GM12878 (cell line): Measurements from ENCODE around the gene HORMAD2. TPM values are rescaled to one million over a fixed set of nuclear protein-coding genes. Genes with fewer than 3 reads are reported as not detected.

Experiments
- ATAC-seq: fragments of 200-7000 bp; cut with Tn5 transposase; 3 replicates; pipeline ENCODE4 v1.9.1; 2020; ENCODE audit warnings: mild to moderate bottlenecking, moderate library complexity
- BruUV-seq: library from RNA; stranded (reverse); fragments of 400-500 nt; replicated peaks from 2 replicates; lab custom pipeline; 2021; lab: Mats Ljungman, UMichigan
- CTCF ChIA-PET: fragments of 300-600 bp; sonication (Branson Sonifier 250); formaldehyde crosslinking; extraction: SDS; loops from one replicate; lab custom pipeline; 2021; ENCODE audit warnings: inconsistent platforms; lab: Yijun Ruan, JAX
- POLR2A ChIA-PET: fragments of 350-600 bp; formaldehyde crosslinking; extraction: SDS; loops from one replicate; lab custom pipeline; 2021; ENCODE audit warnings: inconsistent platforms; lab: Charles Lee
- RAD21 ChIA-PET: fragments of 300-600 bp; sonication (Branson Sonifier 250); formaldehyde crosslinking; loops from one replicate; lab custom pipeline; 2023; ENCODE audit warnings: antibody characterized with exemption; ENCODE audit not compliant: unreplicated experiment; lab: Charles Lee
- SMC1A ChIA-PET: fragments of 300-600 bp; sonication (Branson Sonifier 250); formaldehyde crosslinking; loops from one replicate; lab custom pipeline; 2023; ENCODE audit not compliant: unreplicated experiment, uncharacterized antibody; lab: Charles Lee
- DNase-seq: peaks from one replicate; pipeline ENCODE4 v3.0.0-alpha.2; 2011; ENCODE audit warnings: low read depth, low spot score
- FAIRE-seq: peaks from 3 replicates; lab custom pipeline; 2011; peaks lifted over from hg19 to GRCh38; lab: Jason Lieb, UNC
- H2AFZ ChIP-seq: 2 replicates; pipeline ENCODE4 v1.6.0; 2011; ENCODE audit warnings: low read depth, low read length, control low read depth; ENCODE audit not compliant: control insufficient read depth
- H3K27ac ChIP-seq: 2 replicates; pipeline ENCODE4 v1.5.1; 2011; ENCODE audit warnings: control low read depth; ENCODE audit not compliant: control insufficient read depth, insufficient read depth
- H3K27me3 ChIP-seq, 2 experiments: replicated peaks in 1 of 2; 2 replicates each; pipeline versions ENCODE4 v1.6.0 to v1.6.1; 2011; ENCODE audit warnings: low read length in 1 of 2; ENCODE audit not compliant: control insufficient read depth in 2 of 2, insufficient read depth in 2 of 2
- H3K36me3 ChIP-seq, 2 experiments: 2 replicates each; pipeline ENCODE4 v1.5.1; 2011; ENCODE audit warnings: low read length in 1 of 2; ENCODE audit not compliant: control insufficient read depth in 2 of 2, insufficient read depth in 2 of 2
- H3K4me1 ChIP-seq: 2 replicates; pipeline ENCODE4 v1.6.1; 2011; ENCODE audit warnings: mild to moderate bottlenecking, low read length, moderate library complexity, mixed read lengths; ENCODE audit not compliant: control insufficient read depth, insufficient read depth
- H3K4me2 ChIP-seq: 2 replicates; pipeline ENCODE4 v1.6.0; 2011; ENCODE audit warnings: control low read depth; ENCODE audit not compliant: control insufficient read depth, insufficient read depth
- H3K4me3 ChIP-seq: fragments of 200-600 bp; sonication (generic); 2 replicates; pipeline ENCODE4 v1.5.1; 2016
- H3K79me2 ChIP-seq: 2 replicates; pipeline ENCODE4 v1.6.0; 2011; ENCODE audit warnings: low read length; ENCODE audit not compliant: control insufficient read depth, insufficient read depth
- H3K9ac ChIP-seq: 2 replicates; pipeline ENCODE4 v1.8.0; 2011; ENCODE audit warnings: low read length, control low read depth, mixed read lengths; ENCODE audit not compliant: control insufficient read depth, insufficient read depth
- H3K9me3 ChIP-seq: replicated peaks from 3 replicates; pipeline ENCODE4 v1.5.1; 2011; ENCODE audit warnings: mild to moderate bottlenecking, low read length; ENCODE audit not compliant: control insufficient read depth, insufficient read depth
- H4K20me1 ChIP-seq: 2 replicates; pipeline ENCODE4 v1.6.0; 2011; ENCODE audit not compliant: control insufficient read depth, insufficient read depth
- ASH2L ChIP-seq: fragments of 300-600, 200-600 bp; sonication (generic); IDR thresholded peaks from 2 replicates; pipeline ENCODE4 v1.6.1; 2017; ENCODE audit warnings: low read depth, mild to moderate bottlenecking, borderline replicate concordance
- ATF7 ChIP-seq: fragments of 450-650 bp; IDR thresholded peaks from 2 replicates; pipeline ENCODE4 v1.6.1; 2016; ENCODE audit warnings: low read depth, mild to moderate bottlenecking
- CTCF ChIP-seq, 3 experiments: IDR thresholded peaks in 2 of 3; conservative IDR thresholded peaks in 1 of 3; 2 replicates each; pipeline ENCODE4 v1.5.1; 2011; ENCODE audit warnings: low read depth in 3 of 3, low read length in 3 of 3, mild to moderate bottlenecking in 3 of 3, control low read depth in 2 of 3, moderate library complexity in 2 of 3, inconsistent platforms in 1 of 3, mixed read lengths in 1 of 3; ENCODE audit not compliant: control insufficient read depth in 2 of 3, insufficient read depth in 1 of 3; ENCODE audit errors: extremely low read depth in 1 of 3
- GATAD2B ChIP-seq: fragments of 450-650 bp; conservative IDR thresholded peaks from 2 replicates; pipeline ENCODE4 v1.6.1; 2017; ENCODE audit warnings: low read depth, mild to moderate bottlenecking, moderate library complexity
- MTA2 ChIP-seq: fragments of 450-650 bp; IDR thresholded peaks from 2 replicates; pipeline ENCODE4 v1.6.1; 2016; ENCODE audit warnings: low read depth, mild to moderate bottlenecking, moderate library complexity
- NKRF ChIP-seq: fragments of 450-650 bp; conservative IDR thresholded peaks from 2 replicates; pipeline ENCODE4 v1.6.1; 2017; ENCODE audit warnings: mild to moderate bottlenecking, moderate library complexity
- NR2F1 ChIP-seq: fragments of 450-650 bp; conservative IDR thresholded peaks from 2 replicates; pipeline ENCODE4 v1.6.1; 2017; ENCODE audit warnings: mild to moderate bottlenecking
- NRF1 ChIP-seq: conservative IDR thresholded peaks from 2 replicates; pipeline ENCODE4 v1.6.1; 2011; ENCODE audit warnings: mild to moderate bottlenecking, low read depth, low read length, improper control_type of control experiment
- PML ChIP-seq: IDR thresholded peaks from 2 replicates; pipeline ENCODE4 v1.6.1; 2012; ENCODE audit warnings: low read length, inconsistent platforms
- RAD21 ChIP-seq: IDR thresholded peaks from 2 replicates; pipeline ENCODE4 v1.6.1; 2011; ENCODE audit warnings: mild to moderate bottlenecking, low read depth, low read length, moderate library complexity; ENCODE audit not compliant: insufficient read depth
- RAD51 ChIP-seq: fragments of 450-650 bp; IDR thresholded peaks from 2 replicates; pipeline ENCODE4 v1.6.1; 2016; ENCODE audit warnings: moderate library complexity, mild to moderate bottlenecking, inconsistent platforms
- RCOR1 ChIP-seq: conservative IDR thresholded peaks from 2 replicates; pipeline ENCODE4 v1.6.1; 2012; ENCODE audit warnings: low read depth, low read length, improper control_type of control experiment
- RELA ChIP-seq: fragments of 450-650 bp; IDR thresholded peaks from 2 replicates; pipeline ENCODE4 v1.8.0; 2014; ENCODE audit warnings: borderline replicate concordance; ENCODE audit not compliant: partially characterized antibody
- TBL1XR1 ChIP-seq: IDR thresholded peaks from 2 replicates; pipeline ENCODE4 v1.6.1; 2012; ENCODE audit warnings: low read depth, low read length, improper control_type of control experiment
- YY1 ChIP-seq: IDR thresholded peaks from 2 replicates; pipeline ENCODE4 v1.6.1; 2011; ENCODE audit warnings: low read depth, mild to moderate bottlenecking, low read length
- ZBTB4 ChIP-seq: fragments of 450-650 bp; formaldehyde crosslinking; IDR thresholded peaks from 2 replicates; pipeline ENCODE4 v1.4.0; 2022; ENCODE audit warnings: mild to moderate bottlenecking, moderate library complexity
- ZNF217 ChIP-seq: fragments of 450-650 bp; IDR thresholded peaks from 2 replicates; pipeline ENCODE4 v1.6.1; 2017; ENCODE audit warnings: antibody characterized with exemption, mild to moderate bottlenecking
- ZNF384 ChIP-seq: IDR thresholded peaks from 2 replicates; pipeline ENCODE4 v1.6.1; 2012; ENCODE audit warnings: low read depth, mild to moderate bottlenecking, low read length, improper control_type of control experiment, borderline replicate concordance
- ZZZ3 ChIP-seq: IDR thresholded peaks from 2 replicates; pipeline ENCODE4 v1.6.1; 2011; ENCODE audit warnings: low read depth; ENCODE audit not compliant: control insufficient read depth, insufficient read length
- WGBS: methylation state at CpG from one replicate; pipeline ENCODE4 v1.1.6; 2016; ENCODE audit warnings: low lambda C conversion rate; ENCODE audit not compliant: insufficient replicate concordance, insufficient coverage; ENCODE audit errors: missing lambda C conversion rate; 5-methylcytosine and 5-hydroxymethylcytosine counted together
- in situ Hi-C: fragments of 300-500 bp; cut with MboI; formaldehyde crosslinking; loops from 9 replicates; pipeline ENCODE4 v1.14.3; 2018; ENCODE audit warnings: mixed read lengths
- intact Hi-C: fragments of 100-400 bp; cut with micrococcal nuclease; formaldehyde crosslinking; loops from one replicate; pipeline ENCODE4 v1.14.2; 2022; ENCODE audit not compliant: unreplicated experiment
- polyA plus RNA-seq, 11 experiments: library from polyadenylated mRNA; depleted of rRNA in 4 of 11; unstranded in 6 of 11; stranded (reverse) in 5 of 11; fragments of >200 nt; fragmentation: Nextera tagmentation in 4 of 11; fragmentation: Illumina TruSeq in 1 of 11; extraction: Ambion mirVana in 4 of 11; extraction: Trizol in 1 of 11; gene quantifications; 1 replicate in 1 of 11; 2 replicates in 10 of 11; pipeline versions ENCODE4 v1.2.1 to v1.2.3, GENCODE V29; 2011 to 2016; ENCODE audit warnings: inconsistent platforms in 2 of 11, missing spikeins in 2 of 11, low read depth in 1 of 11
- total RNA-seq, 4 experiments: library from RNA; depleted of rRNA in 3 of 4; stranded (reverse); fragments of >200 nt in 3 of 4; fragmentation: Illumina TruSeq in 1 of 4; extraction: Trizol in 1 of 4; gene quantifications; 2 replicates each; pipeline versions ENCODE4 v1.2.1 to v1.2.3, GENCODE V29; 2013 to 2021

Gene HORMAD2
- total and polyA plus RNA-seq, 10 of the 15 experiments (the other 5 are each of a cell fraction or from before 2014, with no cell fraction given) = 0.07 to 0.13 TPM; not detected in 8

- Histone ChIP-seq H2AFZ (no peak overlapping the region), H3K4me2 (no peak overlapping the region), H3K27me3 (no peaks in the 10 kb centered on the region), H3K4me3 (no peak overlapping the region), H3K27ac (no peak overlapping the region), H3K4me1 (no peaks in the 10 kb centered on the region), H3K9ac (no peak overlapping the region), H4K20me1 (no peaks in the 10 kb centered on the region), H3K9me3 (no peaks in the 10 kb centered on the region), H3K36me3 (no peaks in the 10 kb centered on the region), H3K79me2 (no peaks in the 10 kb centered on the region)
- DNase-seq (no peak), FAIRE-seq (no peak), ATAC-seq (no peak)
- in situ Hi-C loops (no loop called here), intact Hi-C loops (no loop called here)
- SMC1A ChIA-PET = interaction anchor here (2.9 kb wide), 1 partner anchor 31 kb away, joined by 12 read pairs; no protein-coding TSS in a partner anchor
- WGBS = 52% methylated on average over 4 of the region's 4 CpGs
- RAD21 ChIA-PET = no interaction called here
- POLR2A ChIA-PET = no interaction called here
- no TSS peak for BruUV-seq
- CTCF ChIA-PET = no interaction called here
- TF ChIP-seq NRF1 = no peak
- no peak for TF ChIP-seq ZZZ3
- no peak for TF ChIP-seq ZBTB4
- no peak for TF ChIP-seq RAD21
- no peak for TF ChIP-seq NKRF
- no peak for TF ChIP-seq RCOR1
- no peak for TF ChIP-seq MTA2
- TF ChIP-seq GATAD2B = no peak
- no peak for TF ChIP-seq RAD51
- TF ChIP-seq ZNF217 = no peak
- TF ChIP-seq PML = no peak
- TF ChIP-seq TBL1XR1 = no peak
- TF ChIP-seq YY1 = no peak
- TF ChIP-seq ZNF384 = no peak
- TF ChIP-seq CTCF (IDR thresholded peaks at IDR 0.05 in 2 of 3, conservative IDR thresholded peaks at IDR 0.05 in 1 of 3; ENCODE audit: control insufficient read depth in 2 of 3, extremely low read depth in 1 of 3, insufficient read depth in 1 of 3, low read depth in 3 of 3, low read length in 3 of 3) = no peak
- TF ChIP-seq ATF7 = no peak
- TF ChIP-seq ASH2L = no peak
- no peak for TF ChIP-seq NR2F1
- no peak for TF ChIP-seq RELA
These were observed 35.3 kb upstream of the HORMAD2 start for GRCh38 chr22:30044881-30045493.
